ENCODE results near the gene MSRB1.

- TF ChIP-seq EZH2 (IDR thresholded peaks at IDR 0.05; ENCODE audit: insufficient read depth, poor library complexity, severe bottlenecking): no peak
- no peak for TF ChIP-seq EZH2phosphoT487 (IDR thresholded peaks at IDR 0.05; ENCODE audit: insufficient read depth, low read depth)
Measured at GRCh38 chr16:1903220-1903574, 39.8 kb downstream of the MSRB1 start.
